HG03442 (cell line): ENCODE results near the gene IRX6.

ENCODE experiments used
- ATAC-seq: cut with Tn5 transposase; IDR thresholded peaks from one replicate; pipeline ENCODE4 v1.9.1; 2021; ENCODE audit warnings: mild to moderate bottlenecking, moderate library complexity; ENCODE audit not compliant: unreplicated experiment

Gene IRX6

GRCh38 chr16:55323637-55324271 is at the start of gene IRX6:
Gene IRX6 (plus strand): TSS chr16:55324203. CDS start chr16:55325092, 889 bp downstream.
- ATAC-seq, result no peak

- no peak for ATAC-seq
Measured at GRCh38 chr16:55274391-55274790, 49.6 kb upstream of the IRX6 start.

- no peak for ATAC-seq
Measured at GRCh38 chr16:55275167-55275566, 48.8 kb upstream of the IRX6 start.

- ATAC-seq, result no peak
Measured at GRCh38 chr16:55275869-55276268, 48.1 kb upstream of the IRX6 start.

GRCh38 chr16:55277536-55277935 is 46.5 kb upstream of the IRX6 start:
- no peak for ATAC-seq

- no peak for ATAC-seq
Measured at GRCh38 chr16:55279598-55279997, 44.4 kb upstream of the IRX6 start.

- no peak for ATAC-seq
Measured at GRCh38 chr16:55280587-55280986, 43.4 kb upstream of the IRX6 start.

- ATAC-seq, result no peak
Measured at GRCh38 chr16:55282441-55282840, 41.6 kb upstream of the IRX6 start.

GRCh38 chr16:55283812-55284717 is 39.9 kb upstream of the IRX6 start:
- no peak for ATAC-seq

GRCh38 chr16:55284718-55285099 is 39.3 kb upstream of the IRX6 start:
- no peak for ATAC-seq

- no peak for ATAC-seq
Measured at GRCh38 chr16:55285586-55285985, 38.4 kb upstream of the IRX6 start.

GRCh38 chr16:55289353-55289752 is 34.6 kb upstream of the IRX6 start:
- ATAC-seq, result no peak

GRCh38 chr16:55291847-55292246 is 32.2 kb upstream of the IRX6 start:
- no peak for ATAC-seq

GRCh38 chr16:55292491-55292890 is 31.5 kb upstream of the IRX6 start:
- ATAC-seq, result no peak

GRCh38 chr16:55294129-55294528 is 29.9 kb upstream of the IRX6 start:
- no peak for ATAC-seq

- ATAC-seq, result no peak
Measured at GRCh38 chr16:55294931-55295342, 29.1 kb upstream of the IRX6 start.

GRCh38 chr16:55297062-55297909 is 26.7 kb upstream of the IRX6 start:
- no peak for ATAC-seq

GRCh38 chr16:55297910-55298479 is 26.0 kb upstream of the IRX6 start:
- ATAC-seq, result no peak

GRCh38 chr16:55301385-55302008 is 22.5 kb upstream of the IRX6 start:
- no peak for ATAC-seq

- ATAC-seq, result no peak
Measured at GRCh38 chr16:55302635-55303034, 21.4 kb upstream of the IRX6 start.

- ATAC-seq, result no peak
Measured at GRCh38 chr16:55308973-55309372, 15.0 kb upstream of the IRX6 start.
